ENCODE data around the gene CNN2.
A peak's percentile ranks its signal among the peaks of the same experiment; 100 is the strongest.
"Not testable (repeated sequence)": the region's sequence is repeated elsewhere in the genome, so short reads cannot be mapped to it uniquely, and the experiment has no call there.

CNN2 gene

GRCh38 chr19:1010586-1011510 is 15.6 kb upstream of the CNN2 start:
- no peak for DNase-seq (ENCODE audit: low spot score)

GRCh38 chr19:1011831-1012333 is 14.5 kb upstream of the CNN2 start:
- no peak for DNase-seq (ENCODE audit: low spot score)

- no peak for DNase-seq (ENCODE audit: low spot score)
These were observed 14.1 kb upstream of the CNN2 start for GRCh38 chr19:1012334-1012733.

GRCh38 chr19:1013218-1013617 is 13.2 kb upstream of the CNN2 start:
- no peak for DNase-seq (ENCODE audit: low spot score)

GRCh38 chr19:1014161-1015060 is 12.0 kb upstream of the CNN2 start:
- no peak for DNase-seq (ENCODE audit: low spot score)

- DNase-seq (ENCODE audit: low spot score): no peak
These were observed 11.2 kb upstream of the CNN2 start for GRCh38 chr19:1015061-1015781.

GRCh38 chr19:1015782-1016646 is 10.4 kb upstream of the CNN2 start:
- no peak for DNase-seq (ENCODE audit: low spot score)

GRCh38 chr19:1016647-1017114 is 9.7 kb upstream of the CNN2 start:
- no peak for DNase-seq (ENCODE audit: low spot score)

- no peak for DNase-seq (ENCODE audit: low spot score)
These were observed 9.1 kb upstream of the CNN2 start for GRCh38 chr19:1017115-1017905.

- no peak for DNase-seq (ENCODE audit: low spot score)
These were observed 8.5 kb upstream of the CNN2 start for GRCh38 chr19:1017906-1018305.

- DNase-seq (ENCODE audit: low spot score): no peak
These were observed 8.0 kb upstream of the CNN2 start for GRCh38 chr19:1018393-1018792.

GRCh38 chr19:1018932-1019615 is 7.3 kb upstream of the CNN2 start:
- no peak for DNase-seq (ENCODE audit: low spot score)

GRCh38 chr19:1019616-1019961 is 6.8 kb upstream of the CNN2 start:
- no peak for DNase-seq (ENCODE audit: low spot score)

- no peak for DNase-seq (ENCODE audit: low spot score)
These were observed 6.2 kb upstream of the CNN2 start for GRCh38 chr19:1019980-1020867.

GRCh38 chr19:1020868-1021425 is 5.5 kb upstream of the CNN2 start, which contains the start of gene TMEM259:
TSS of gene TMEM259 (minus strand) at chr19:1021123. CDS start at chr19:1020996, 127 bp downstream.
- DNase-seq (ENCODE audit: low spot score): peak; percentile 98

- DNase-seq (ENCODE audit: low spot score): not testable (repeated sequence)
These were observed 2.6 kb upstream of the CNN2 start for GRCh38 chr19:1023883-1024188.

- DNase-seq (ENCODE audit: low spot score): not testable (repeated sequence)
These were observed 1.3 kb upstream of the CNN2 start for GRCh38 chr19:1025080-1025479.

Data from LoVo (cell line).